ENCODE measurements around the gene EBPL.

- TF ChIP-seq EZH2 (IDR thresholded peaks at IDR 0.05; ENCODE audit: insufficient read depth, poor library complexity, severe bottlenecking) (no peak), EZH2phosphoT487 (IDR thresholded peaks at IDR 0.05; ENCODE audit: insufficient read depth, low read depth) (no peak)
These were observed 60.7 kb downstream of the EBPL start for GRCh38 chr13:49630580-49630979.

Data from GM23248 (cell line).